ENCODE data around the gene AGBL4.

- no peak for TF ChIP-seq CTCF (IDR thresholded peaks at IDR 0.05)
- no peak for TF ChIP-seq EP300 (IDR thresholded peaks at IDR 0.05)
Observed at GRCh38 chr1:49160677-49161076, 863.1 kb downstream of the AGBL4 start.
